HCT116 (cell line): ENCODE results near the gene SELENBP1. TPM values are rescaled to one million over a fixed set of nuclear protein-coding genes. Genes with fewer than 3 reads are reported as not detected.

Experiments
- ATAC-seq: fragments of 200-7000 bp; cut with Tn5 transposase; 2 replicates; pipeline ENCODE4 v1.9.1; 2020; ENCODE audit warnings: mild to moderate bottlenecking, moderate library complexity
- BruUV-seq: library from RNA; stranded (reverse); fragments of 400-500 nt; replicated peaks from 2 replicates; lab custom pipeline; 2021; lab: Mats Ljungman, UMichigan
- CTCF ChIA-PET: fragments of 300-600 bp; sonication (Branson Sonifier 250); formaldehyde crosslinking; loops from one replicate; lab custom pipeline; 2021; ENCODE audit warnings: antibody characterized with exemption; lab: Charles Lee
- POLR2A ChIA-PET: fragments of 300-600, 350-600 bp; sonication (Branson Sonifier 250); formaldehyde crosslinking; loops from one replicate; lab custom pipeline; 2021; ENCODE audit warnings: antibody characterized with exemption; lab: Charles Lee
- RAD21 ChIA-PET, 2 experiments: fragments of 300-600 bp; sonication (Branson Sonifier 250); formaldehyde crosslinking; loops; one replicate each; lab custom pipeline; 2023; ENCODE audit warnings: low total read pairs in 2 of 2; ENCODE audit not compliant: uncharacterized antibody in 2 of 2, unreplicated experiment in 2 of 2, low non-redundant PET in 1 of 2; lab: Charles Lee
- DNase-seq: peaks from one replicate; pipeline ENCODE4 v3.0.0-alpha.2; 2010; ENCODE audit warnings: low read depth, low spot score
- H2AFZ ChIP-seq: fragments of 200-600 bp; shearing (Covaris generic), sonication (generic); 2 replicates; pipeline ENCODE4 v1.6.1; 2017; ENCODE audit warnings: low read depth, mixed run types, mixed read lengths, antibody characterized with exemption, low read length; ENCODE audit not compliant: poor library complexity, severe bottlenecking
- H3K27ac ChIP-seq: 2 replicates; pipeline ENCODE4 v1.5.1; 2012; ENCODE audit warnings: low read depth, low read length
- H3K27me3 ChIP-seq: fragments of 200-600 bp; sonication (generic); 2 replicates; pipeline ENCODE4 v1.6.1; 2016; ENCODE audit warnings: mixed run types, low read length, mixed read lengths; ENCODE audit not compliant: insufficient read depth
- H3K36me3 ChIP-seq, 2 experiments: fragments of 200-500 bp in 1 of 2; fragments of 200-600 bp in 1 of 2; sonication (Bioruptor generic) in 1 of 2; sonication (generic) in 1 of 2; 2 replicates each; pipeline versions ENCODE4 v1.5.1 to v1.6.1; 2014 to 2016; ENCODE audit warnings: low read length in 2 of 2, inconsistent platforms in 1 of 2, mixed read lengths in 1 of 2, mixed run types in 1 of 2; ENCODE audit not compliant: insufficient read depth in 2 of 2, control insufficient read depth in 1 of 2
- H3K4me1 ChIP-seq, 2 experiments: fragments of 200-600 bp in 1 of 2; sonication (generic) in 1 of 2; 2 replicates each; pipeline versions ENCODE4 v1.5.1 to v1.6.1; 2012 to 2017; ENCODE audit warnings: low read length in 2 of 2, inconsistent platforms in 1 of 2, mild to moderate bottlenecking in 1 of 2, mixed read lengths in 1 of 2, mixed run types in 1 of 2, moderate library complexity in 1 of 2; ENCODE audit not compliant: insufficient read depth in 2 of 2, control insufficient read depth in 1 of 2
- H3K4me2 ChIP-seq: fragments of 200-600 bp; sonication (generic); 2 replicates; pipeline ENCODE4 v1.6.1; 2017; ENCODE audit warnings: mixed run types, low read length, mixed read lengths
- H3K4me3 ChIP-seq, 2 experiments: fragments of 200-600 bp in 1 of 2; sonication (generic) in 1 of 2; replicated peaks in 1 of 2; 2 replicates each; pipeline ENCODE4 v1.5.1; 2011 to 2016; ENCODE audit warnings: low read length in 2 of 2, control low read depth in 1 of 2, low read depth in 1 of 2, mild to moderate bottlenecking in 1 of 2, mixed read lengths in 1 of 2, mixed run types in 1 of 2
- H3K79me2 ChIP-seq: fragments of 200-600 bp; sonication (generic); 2 replicates; pipeline ENCODE4 v1.6.1; 2017; ENCODE audit warnings: mild to moderate bottlenecking, mixed run types, low read length, moderate library complexity, mixed read lengths; ENCODE audit not compliant: insufficient read depth
- H3K9ac ChIP-seq: fragments of 200-600 bp; sonication (generic); 2 replicates; pipeline ENCODE4 v1.6.1; 2016; ENCODE audit warnings: low read length, mixed read lengths
- H3K9me2 ChIP-seq: fragments of 200-600 bp; sonication (generic), shearing (Covaris generic); 2 replicates; pipeline ENCODE4 v1.6.1; 2017; ENCODE audit warnings: mixed run types, mild to moderate bottlenecking, moderate library complexity; ENCODE audit not compliant: insufficient read depth
- H3K9me3 ChIP-seq, 2 experiments: fragments of 200-500 bp in 1 of 2; fragments of 200-600 bp in 1 of 2; sonication (Bioruptor generic) in 1 of 2; sonication (generic) in 1 of 2; 2 replicates each; pipeline ENCODE4 v1.6.1; 2014 to 2017; ENCODE audit warnings: low read length in 2 of 2, mixed read lengths in 2 of 2, inconsistent platforms in 1 of 2, low read depth in 1 of 2, mild to moderate bottlenecking in 1 of 2, mixed run types in 1 of 2, moderate library complexity in 1 of 2; ENCODE audit not compliant: control insufficient read depth in 1 of 2, insufficient read depth in 1 of 2
- H4K20me1 ChIP-seq: fragments of 200-600 bp; sonication (generic), shearing (Covaris generic); 2 replicates; pipeline ENCODE4 v1.6.1; 2017; ENCODE audit warnings: mixed run types, mild to moderate bottlenecking, moderate library complexity; ENCODE audit not compliant: insufficient read depth
- CBX3 ChIP-seq: IDR thresholded peaks from 2 replicates; pipeline ENCODE4 v1.6.1; 2012; ENCODE audit warnings: low read depth
- CEBPB ChIP-seq: IDR thresholded peaks from 2 replicates; pipeline ENCODE4 v1.6.1; 2012; ENCODE audit warnings: low read depth
- CTCF ChIP-seq, 3 experiments: fragments of 200-600 bp in 1 of 3; sonication (generic) in 1 of 3; IDR thresholded peaks in 2 of 3; conservative IDR thresholded peaks in 1 of 3; 2 replicates each; pipeline ENCODE4 v1.5.1; 2012 to 2017; ENCODE audit warnings: low read depth in 2 of 3, low read length in 2 of 3, antibody characterized with exemption in 1 of 3, borderline replicate concordance in 1 of 3, control low read depth in 1 of 3, mild to moderate bottlenecking in 1 of 3, mixed read lengths in 1 of 3, mixed run types in 1 of 3, moderate library complexity in 1 of 3; ENCODE audit not compliant: insufficient read depth in 1 of 3
- EGR1 ChIP-seq: IDR thresholded peaks from 2 replicates; pipeline ENCODE4 v1.6.1; 2012; ENCODE audit warnings: low read depth
- ELF1 ChIP-seq: IDR thresholded peaks from 2 replicates; pipeline ENCODE4 v1.6.1; 2012; ENCODE audit warnings: low read depth, borderline replicate concordance
- MAX ChIP-seq: IDR thresholded peaks from 2 replicates; pipeline ENCODE4 v1.6.1; 2012
- POLR2A ChIP-seq: IDR thresholded peaks from 2 replicates; pipeline ENCODE4 v1.7.0; 2011; ENCODE audit warnings: borderline replicate concordance; ENCODE audit not compliant: insufficient read depth, insufficient read length; ENCODE audit errors: extremely low read depth
- POLR2AphosphoS5 ChIP-seq: IDR thresholded peaks from 2 replicates; pipeline ENCODE4 v1.6.1; 2011; ENCODE audit warnings: mild to moderate bottlenecking, low read depth, low read length, moderate library complexity
- RAD21 ChIP-seq: IDR thresholded peaks from 2 replicates; pipeline ENCODE4 v1.6.1; 2012; ENCODE audit warnings: low read depth, mild to moderate bottlenecking
- REST ChIP-seq: IDR thresholded peaks from 2 replicates; pipeline ENCODE4 v1.6.1; 2012; ENCODE audit warnings: low read depth
- SIN3A ChIP-seq: IDR thresholded peaks from 2 replicates; pipeline ENCODE4 v1.6.1; 2012; ENCODE audit warnings: low read depth
- SRF ChIP-seq: IDR thresholded peaks from 2 replicates; pipeline ENCODE4 v1.6.1; 2012; ENCODE audit warnings: low read depth
- TCF7L2 ChIP-seq: IDR thresholded peaks from 2 replicates; pipeline ENCODE4 v1.7.0; 2011; ENCODE audit warnings: borderline replicate concordance, inconsistent platforms; ENCODE audit not compliant: insufficient read depth, insufficient read length; ENCODE audit errors: extremely low read depth
- YY1 ChIP-seq: IDR thresholded peaks from 2 replicates; pipeline ENCODE4 v1.6.1; 2011; ENCODE audit warnings: low read length, low read depth, moderate library complexity, mild to moderate bottlenecking; ENCODE audit not compliant: insufficient replicate concordance; ENCODE audit errors: extremely low read depth
- ZBTB33 ChIP-seq: IDR thresholded peaks from 2 replicates; pipeline ENCODE4 v1.6.1; 2011; ENCODE audit warnings: mild to moderate bottlenecking, low read length, moderate library complexity; ENCODE audit not compliant: insufficient replicate concordance; ENCODE audit errors: extremely low read depth
- ZFX ChIP-seq: fragments of 450-650 bp; IDR thresholded peaks from 2 replicates; pipeline ENCODE4 v1.6.1; 2017
- ZNF274 ChIP-seq: fragments of 200-500 bp; sonication (Bioruptor generic); IDR thresholded peaks from 2 replicates; pipeline ENCODE4 v1.6.1; 2014; ENCODE audit warnings: mild to moderate bottlenecking, low read depth, low read length, inconsistent platforms
- intact Hi-C: fragments of 100-400 bp; cut with micrococcal nuclease; formaldehyde crosslinking; loops from 2 replicates; pipeline ENCODE4 v1.10.0; 2022
- total RNA-seq: library from RNA; stranded (reverse); gene quantifications from one replicate; pipeline ENCODE4 v1.2.1, GENCODE V29; 2021; ENCODE audit not compliant: unreplicated experiment

The SELENBP1 gene
- total RNA-seq, 1 experiment from 2014 or later: 0.42 TPM

GRCh38 chr1:151399324-151400171, 27.0 kb upstream of the SELENBP1 start, which contains the start of gene PSMB4:
Gene PSMB4, plus strand, starts transcription at chr1:151399573. Its CDS starts 15 bp downstream, at chr1:151399588.
- Histone ChIP-seq H3K9me2 (no peaks in the 10 kb centered on the region), H2AFZ (no peak within 1 kb of the TSS), H3K27me3 (no peaks in the 10 kb centered on the region), H3K4me3 (peak within 1 kb of the TSS; percentile 86 to 98), H3K9ac (peak within 1 kb of the TSS; percentile 96), H3K36me3 (peaks cover 21 to 28% of the 10 kb centered on the region in 2 experiments)
- POLR2A ChIA-PET: interaction anchor here (0.7 to 2.1 kb wide), 3 partner anchors 14 to 99 kb away, joined by 4 to 6 read pairs (median 5); no protein-coding TSS in a partner anchor
- DNase-seq: peak; percentile 86
- TF ChIP-seq SIN3A (no peak; the same call in 1 of the 2 replicates), ZNF274 (no peak), SRF (no peak), YY1 (peak; percentile 99), ZFX (peak; percentile 92), RAD21 (peak; percentile 32; the same call in 1 of the 2 replicates), POLR2AphosphoS5 (peak; percentile 97), CTCF (IDR thresholded peaks at IDR 0.05 in 2 of 3, conservative IDR thresholded peaks at IDR 0.05 in 1 of 3; ENCODE audit: borderline replicate concordance in 1 of 3, insufficient read depth in 1 of 3, low read depth in 2 of 3, low read length in 2 of 3) (0 out of 6 replicates have a peak, but pooled peaks of 1 of the 3 experiments have one; percentile 5), REST (no peak), POLR2A (peak; percentile 77), TCF7L2 (peak; percentile 61), MAX (peak; percentile 79), CEBPB (peak; percentile 68), EGR1 (no peak), CBX3 (no peak), ZBTB33 (peak; percentile 60), ELF1 (no peak; the same call in 1 of the 2 replicates)
- TF ChIP-seq, all 23 proteins: peak for 10
- ChIA-PET CTCF (interaction anchor here (1.1 to 1.6 kb wide), 3 partner anchors 59 to 431 kb away, joined by 3 to 5 read pairs (median 3); no protein-coding TSS in a partner anchor), RAD21 (no interaction called here)
- no TSS peak for BruUV-seq
- Histone ChIP-seq H4K20me1 (no peaks in the 10 kb centered on the region), H3K9me3 (no peaks in the 10 kb centered on the region), H3K4me1 (peaks cover 4 to 26% of the 10 kb centered on the region in 2 experiments; a peak in 3 of 4 replicates), H3K79me2 (peaks cover 27% of the 10 kb centered on the region), H3K4me2 (peak within 1 kb of the TSS; percentile 82), H3K27ac (peak within 1 kb of the TSS; percentile 81)
- peak; percentile 79 for ATAC-seq
- intact Hi-C loops: loop anchor here (2.0 to 5.0 kb wide), 2 partner anchors 99 to 202 kb away; partner anchors contain the start of gene PIP5K1A
